GM18870 (cell line): ENCODE measurements around the gene CNTNAP5.

Experiments
- ATAC-seq: cut with Tn5 transposase; IDR thresholded peaks from one replicate; pipeline ENCODE4 v1.9.1; 2021; ENCODE audit warnings: moderate library complexity; ENCODE audit not compliant: unreplicated experiment

The CNTNAP5 gene

DNA sequence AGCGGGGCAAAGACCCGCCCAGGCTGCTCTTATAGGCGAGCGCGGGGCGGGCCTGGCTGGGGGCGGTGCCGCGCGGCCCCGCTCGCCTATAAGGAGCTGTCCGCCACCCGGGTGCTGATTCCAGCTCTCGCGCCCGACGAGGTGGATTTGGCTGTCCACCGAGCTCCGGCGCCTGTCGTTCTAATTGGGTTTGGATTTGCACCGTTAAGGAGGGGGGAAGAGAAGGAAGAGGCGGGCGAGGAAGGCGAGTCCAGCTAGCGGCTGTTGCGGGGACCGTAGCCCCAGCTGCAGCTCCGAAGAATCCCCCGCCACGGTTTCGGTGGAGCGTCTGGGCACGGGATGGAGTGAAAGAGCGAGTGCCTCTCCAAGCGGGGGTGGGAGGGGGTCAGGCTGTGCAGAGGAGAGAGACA is at the start of gene CNTNAP5:
Gene CNTNAP5, plus strand, starts transcription at position 117 of the 410 bp plus-strand sequence. CDS start 364 bp downstream, outside the sequence.
- ATAC-seq, result no peak

DNA sequence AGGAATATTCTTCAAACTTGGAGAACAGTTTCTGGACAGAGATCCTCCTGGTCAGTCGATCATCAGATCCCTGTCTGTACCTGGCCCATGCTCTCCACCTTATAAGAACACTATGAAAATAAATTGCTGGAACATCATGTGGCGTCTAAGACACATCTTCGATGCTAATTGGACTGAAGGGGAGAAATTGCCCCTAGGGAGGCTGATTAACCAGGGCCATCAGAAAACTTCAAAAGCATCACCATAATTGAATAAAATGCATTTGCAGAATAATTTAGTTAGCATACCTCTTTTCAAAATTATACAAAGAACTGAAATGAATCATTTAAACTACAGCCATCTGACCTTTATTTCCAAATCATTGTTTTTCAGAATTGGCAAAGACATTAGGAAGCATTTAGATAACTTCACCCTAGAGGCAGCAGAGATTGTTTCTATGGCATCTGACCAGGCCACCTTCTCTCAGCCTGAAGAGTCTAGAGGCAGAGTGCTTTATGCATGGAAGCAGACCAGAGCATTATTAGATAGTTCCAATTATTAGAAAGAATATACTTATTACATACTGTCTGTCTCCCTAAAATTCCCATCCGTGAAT is 48.9 kb upstream of the CNTNAP5 start:
- no peak for ATAC-seq

DNA sequence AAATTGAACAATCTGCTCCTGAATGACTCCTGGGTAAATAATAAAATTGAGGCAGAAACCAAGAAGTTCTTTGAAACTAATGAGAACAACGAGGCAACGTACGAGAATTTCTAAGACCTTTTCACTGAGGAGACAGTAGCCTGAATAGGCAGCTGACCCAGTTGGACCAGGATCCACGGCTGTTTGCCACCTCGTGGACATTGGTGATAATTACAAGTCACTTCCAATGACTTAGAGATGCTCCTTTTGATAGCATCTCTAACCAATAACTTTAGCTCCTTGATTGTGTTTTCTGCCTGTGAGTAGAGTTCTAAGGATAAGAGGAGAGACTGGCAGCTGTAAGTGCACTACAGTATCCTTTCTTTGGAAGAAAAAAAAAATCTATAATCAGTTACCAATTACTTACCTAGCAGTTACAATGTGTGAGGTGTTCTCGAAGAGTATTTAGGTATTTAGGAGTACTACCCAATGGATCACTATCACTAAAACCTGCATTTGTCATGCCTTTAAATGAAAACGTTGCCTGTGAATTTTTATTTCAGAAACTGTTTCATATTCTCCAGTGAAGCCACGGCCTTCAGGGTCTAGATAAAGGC is 31.3 kb upstream of the CNTNAP5 start:
- ATAC-seq, result peak; percentile 92

DNA sequence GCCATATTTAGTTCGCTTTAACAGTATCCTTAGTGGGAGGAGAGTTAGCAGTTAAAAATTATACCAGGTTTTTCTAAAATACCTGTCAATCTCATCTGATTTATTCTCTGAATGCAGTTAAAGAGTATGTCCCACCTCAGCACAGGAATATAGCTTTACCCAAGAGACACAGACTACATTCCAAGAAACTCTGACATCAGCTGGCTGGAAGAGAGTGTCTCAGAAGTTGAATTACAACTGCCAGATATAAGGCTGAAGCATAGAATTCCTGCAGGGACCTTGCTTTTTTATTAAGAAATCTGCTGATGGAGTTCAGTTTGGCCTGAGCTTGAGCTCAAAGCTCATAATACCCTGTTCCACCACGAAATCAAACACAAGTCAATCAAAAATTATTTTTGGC is 25.4 kb upstream of the CNTNAP5 start:
- no peak for ATAC-seq

DNA sequence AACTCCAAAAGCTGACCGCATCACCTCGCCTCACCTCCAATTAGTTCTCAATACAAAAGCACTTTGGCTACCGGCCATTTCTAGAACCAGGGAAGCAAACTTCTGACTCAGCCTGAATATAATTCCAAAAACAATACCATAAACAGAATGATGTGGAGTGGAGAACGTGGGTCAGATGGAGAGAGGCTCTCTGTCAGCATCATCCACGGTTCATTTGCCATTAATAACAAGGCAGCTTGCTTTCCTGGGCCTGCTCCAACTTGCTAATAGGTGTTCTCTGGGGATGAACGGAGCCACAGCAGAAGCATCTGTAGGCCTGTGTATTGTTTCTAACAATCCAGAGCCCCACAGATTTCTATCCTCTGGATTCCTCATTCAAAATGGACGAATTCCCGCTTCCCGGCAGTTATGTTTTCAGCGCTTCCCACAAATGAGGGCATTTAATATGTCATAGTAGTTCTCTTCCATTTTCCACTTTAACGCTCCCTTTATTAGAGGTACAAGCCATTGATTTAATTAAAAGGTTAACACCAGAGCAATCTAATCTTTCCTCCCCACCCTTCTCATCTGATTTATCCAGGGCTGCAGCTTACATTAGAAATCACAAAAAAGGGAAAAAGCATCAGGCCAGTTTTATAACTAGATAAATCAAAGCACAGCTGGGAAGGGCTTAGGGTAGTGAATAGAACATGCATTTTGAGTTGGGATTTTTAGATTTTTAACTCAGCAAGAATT is 23.2 kb upstream of the CNTNAP5 start:
- no peak for ATAC-seq

DNA sequence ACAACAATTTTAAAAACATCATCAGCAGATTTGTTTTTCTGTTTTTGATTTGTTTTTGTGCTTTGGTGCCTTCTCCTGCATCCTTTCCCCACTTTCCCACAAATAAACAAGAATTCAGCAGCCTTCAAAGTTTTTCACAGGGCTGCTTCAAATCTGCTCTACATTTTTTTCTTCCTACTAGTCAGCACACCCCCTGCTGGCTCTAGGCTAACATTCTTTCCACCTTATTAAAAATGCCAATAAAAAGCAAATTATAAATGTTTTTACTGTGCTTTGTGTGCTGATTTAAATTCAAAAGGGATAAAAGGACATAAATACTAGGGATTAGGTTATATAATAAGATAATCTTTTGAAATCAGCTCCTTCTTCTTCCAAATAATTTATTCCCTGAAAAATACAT is 6.2 kb upstream of the CNTNAP5 start:
- no peak for ATAC-seq

DNA sequence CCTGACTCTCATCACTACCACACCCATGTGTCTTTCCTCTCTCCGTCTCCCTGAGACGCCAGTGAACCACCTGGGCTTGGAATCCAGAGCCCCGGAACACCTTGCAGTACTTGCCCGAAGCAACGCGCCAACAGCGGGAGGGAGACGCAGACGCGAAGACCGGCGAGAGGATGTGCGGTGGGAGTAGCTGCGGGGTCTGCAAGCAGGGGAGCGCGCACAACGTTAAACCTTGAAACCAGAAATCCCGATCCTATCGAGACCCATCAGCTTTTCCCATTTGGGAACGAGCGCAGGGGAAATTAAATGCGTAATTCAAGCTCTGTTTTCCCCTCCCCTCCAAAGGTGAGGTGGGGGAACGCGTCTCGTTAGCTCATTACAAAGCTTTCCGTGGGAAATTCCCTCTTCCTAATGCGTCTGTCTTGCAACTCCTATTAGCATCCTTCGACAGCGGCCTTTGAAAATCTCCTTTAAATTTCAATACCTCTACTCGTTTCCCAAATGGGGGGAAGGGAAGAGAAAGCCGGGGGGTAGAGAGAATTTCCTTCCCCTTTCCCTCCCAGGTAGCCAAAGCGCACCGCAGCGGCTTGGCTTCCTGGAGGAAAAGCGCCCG is 421 bp upstream of the CNTNAP5 start:
- ATAC-seq, result no peak

DNA sequence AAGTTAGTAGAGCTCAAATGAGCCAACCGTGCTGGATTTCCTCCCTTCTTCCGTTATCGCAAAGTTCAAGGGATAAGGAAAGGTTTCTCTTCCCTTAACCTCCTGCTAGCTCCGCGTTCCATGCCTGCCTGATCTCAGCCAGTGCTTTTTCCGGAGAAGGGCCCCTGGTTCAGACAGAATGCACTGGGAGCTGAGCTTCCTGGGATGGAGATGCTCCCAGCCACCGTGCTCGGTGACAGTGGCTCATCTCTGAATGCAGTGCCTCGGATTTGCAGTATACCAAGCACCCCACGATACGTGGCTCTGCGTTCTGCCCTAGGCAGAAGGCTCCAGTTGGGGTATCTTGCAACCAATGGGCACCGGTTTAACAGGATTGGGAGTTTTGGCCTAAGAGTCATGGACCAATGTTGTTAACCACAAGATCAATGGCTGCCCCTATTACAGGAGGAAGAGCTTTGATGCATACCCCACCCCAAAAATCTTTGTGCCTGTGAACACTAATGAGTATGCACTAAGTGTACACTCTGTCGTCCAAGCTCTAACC is 876 bp downstream of the CNTNAP5 start:
- no peak for ATAC-seq

DNA sequence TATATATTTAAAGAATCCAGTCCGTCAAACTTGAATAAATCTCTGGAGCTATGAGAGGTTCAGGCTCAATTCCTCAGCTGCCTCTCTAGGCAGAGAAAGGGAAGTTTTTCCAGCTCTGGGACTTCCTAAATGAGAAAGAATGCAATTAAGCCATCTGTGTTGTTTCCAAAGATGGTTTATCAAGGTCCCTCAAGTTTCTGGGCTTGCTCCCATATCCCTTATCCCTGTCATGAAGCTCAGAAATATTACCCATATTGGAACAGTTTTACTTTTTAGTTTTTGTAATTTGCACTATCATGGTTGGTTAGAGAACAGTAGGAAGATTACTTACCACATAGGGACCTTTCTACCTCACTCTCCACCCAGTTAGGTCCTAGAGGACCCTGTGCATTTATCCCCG is 1.4 kb downstream of the CNTNAP5 start:
- ATAC-seq, result no peak

DNA sequence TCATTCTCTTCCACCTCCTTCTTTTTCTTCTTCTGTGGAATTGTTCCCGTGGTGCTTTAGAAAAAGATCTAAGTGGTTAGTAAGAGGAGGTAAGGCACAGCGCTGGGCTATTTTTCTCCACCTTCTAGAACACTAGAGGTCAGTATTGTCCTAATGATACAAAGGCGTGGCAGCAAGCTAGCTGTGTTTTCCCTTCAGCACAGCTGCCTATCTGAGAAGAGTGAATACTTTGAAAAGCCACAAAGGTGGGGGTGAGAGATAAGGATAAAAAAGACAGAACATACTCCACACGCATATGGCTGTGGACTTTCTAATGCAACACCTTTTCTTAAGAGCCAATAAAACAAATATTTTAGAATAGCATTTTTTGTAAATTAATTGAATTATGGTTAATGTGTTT is 2.1 kb downstream of the CNTNAP5 start:
- ATAC-seq, result peak; percentile 87

DNA sequence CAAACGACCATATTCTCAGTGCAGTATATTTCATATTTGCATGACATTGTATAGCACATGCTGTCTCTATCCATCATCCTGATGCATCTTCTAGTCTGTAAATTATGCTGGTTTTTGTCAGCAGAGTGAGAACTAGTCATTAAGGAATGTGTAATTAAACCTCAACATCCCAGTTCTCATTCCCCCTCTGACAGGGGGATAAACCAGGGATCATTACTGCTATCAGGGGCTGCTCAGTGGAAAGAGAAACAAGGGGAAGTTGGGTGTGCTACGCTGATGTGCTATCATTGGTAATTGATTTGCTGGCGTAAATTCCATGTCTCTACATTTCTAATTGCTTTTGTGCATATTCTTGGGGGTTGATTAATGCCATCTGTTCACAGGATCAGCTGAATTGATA is 7.7 kb downstream of the CNTNAP5 start:
- no peak for ATAC-seq

DNA sequence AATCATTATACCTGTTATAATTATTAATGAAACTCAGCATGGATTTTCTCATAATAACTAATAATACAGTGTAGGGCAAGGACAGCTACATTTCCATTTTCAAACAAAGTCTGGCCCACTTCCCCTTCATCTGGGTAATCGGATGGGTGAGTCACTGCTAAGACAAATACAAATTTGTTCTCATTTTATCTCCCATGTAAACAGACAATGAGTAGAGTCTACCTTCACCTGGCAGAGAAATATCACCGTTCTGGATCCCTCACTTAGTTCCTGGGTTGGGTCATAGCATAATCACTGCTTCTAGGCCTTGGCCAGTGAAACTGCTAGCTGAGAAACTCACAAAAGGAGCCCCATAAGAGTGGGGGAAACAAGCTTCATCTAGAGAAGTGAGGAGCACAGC is 9.2 kb downstream of the CNTNAP5 start:
- no peak for ATAC-seq

DNA sequence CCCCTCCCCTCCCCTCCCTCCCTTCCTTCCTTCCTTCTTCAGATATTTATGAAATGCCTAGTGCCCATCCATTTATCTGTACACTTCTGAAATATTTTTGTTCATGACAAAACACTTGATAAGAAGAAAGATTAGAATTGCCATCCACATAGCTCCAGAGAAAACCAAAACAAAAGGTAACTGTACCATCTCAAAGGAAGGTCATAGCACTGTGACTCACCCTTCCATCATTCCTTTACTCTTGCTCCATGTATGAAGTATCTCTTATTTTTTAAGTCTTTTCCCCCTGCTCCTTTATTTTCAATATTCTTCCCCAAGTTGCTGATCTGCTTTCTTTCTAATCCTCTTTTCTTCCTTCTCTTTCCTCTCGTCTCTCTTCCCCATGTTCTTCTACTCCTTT is 9.9 kb downstream of the CNTNAP5 start:
- no peak for ATAC-seq

DNA sequence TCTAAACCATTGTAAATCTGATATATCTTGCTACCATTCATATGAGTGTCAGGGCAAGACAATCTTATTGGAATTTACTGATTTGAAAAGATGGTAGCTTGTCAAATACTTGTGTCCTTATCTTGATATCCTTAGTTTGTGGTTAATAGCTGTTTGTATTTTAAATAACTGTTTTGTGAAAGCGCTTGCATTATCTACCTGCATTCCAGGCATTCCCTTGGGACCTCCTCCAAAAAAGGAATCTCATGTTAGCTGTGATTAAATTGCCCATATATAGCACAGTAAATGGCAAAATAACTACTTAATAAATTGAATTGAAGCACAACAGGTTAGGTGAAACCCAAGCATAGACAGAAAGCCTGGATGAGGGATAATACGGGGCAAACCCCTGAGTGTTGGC is 13.9 kb downstream of the CNTNAP5 start:
- no peak for ATAC-seq

DNA sequence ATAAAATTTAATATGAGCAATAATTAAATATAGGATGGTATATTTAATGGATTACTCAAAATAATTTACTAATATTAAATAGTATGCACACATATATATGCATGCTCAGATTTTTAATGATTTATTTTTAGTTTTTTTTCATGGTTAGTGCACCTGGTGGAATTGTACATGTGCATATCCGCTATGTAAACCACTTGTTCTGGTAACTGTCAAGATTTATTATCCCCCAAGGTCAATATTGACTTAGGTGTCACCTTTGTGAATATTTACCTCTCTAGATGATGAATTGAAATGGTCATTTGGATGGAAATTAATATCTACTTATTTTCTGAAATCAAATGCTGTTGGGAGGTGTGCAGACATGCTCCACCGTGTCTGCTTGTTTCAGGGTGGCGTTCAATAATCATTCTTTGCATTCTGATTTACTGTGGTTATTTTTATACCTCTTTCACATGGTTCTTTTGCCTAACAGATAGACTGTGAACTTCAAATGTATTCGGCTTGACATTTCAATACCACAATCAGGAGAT is 14.7 kb downstream of the CNTNAP5 start:
- ATAC-seq, result no peak

DNA sequence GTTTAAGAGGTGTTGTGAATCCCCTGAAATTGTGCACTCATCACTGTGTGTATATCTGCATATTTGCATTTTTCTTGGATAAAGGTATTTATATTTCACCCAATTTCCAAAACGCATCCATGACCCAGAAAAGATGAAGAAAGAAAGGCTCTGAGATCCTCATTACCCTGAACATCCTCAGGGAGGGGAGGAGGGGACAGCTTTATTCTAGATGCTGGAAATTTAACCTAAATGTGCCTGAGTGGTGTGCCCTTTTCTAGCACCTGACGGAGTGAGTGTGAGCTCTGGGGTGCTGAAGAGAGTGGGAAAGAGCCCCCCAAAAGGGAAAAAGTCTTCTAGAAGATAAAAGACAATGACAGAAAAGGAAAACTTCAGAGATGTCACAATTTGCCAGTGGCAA is 20.8 kb downstream of the CNTNAP5 start:
- ATAC-seq, result no peak

DNA sequence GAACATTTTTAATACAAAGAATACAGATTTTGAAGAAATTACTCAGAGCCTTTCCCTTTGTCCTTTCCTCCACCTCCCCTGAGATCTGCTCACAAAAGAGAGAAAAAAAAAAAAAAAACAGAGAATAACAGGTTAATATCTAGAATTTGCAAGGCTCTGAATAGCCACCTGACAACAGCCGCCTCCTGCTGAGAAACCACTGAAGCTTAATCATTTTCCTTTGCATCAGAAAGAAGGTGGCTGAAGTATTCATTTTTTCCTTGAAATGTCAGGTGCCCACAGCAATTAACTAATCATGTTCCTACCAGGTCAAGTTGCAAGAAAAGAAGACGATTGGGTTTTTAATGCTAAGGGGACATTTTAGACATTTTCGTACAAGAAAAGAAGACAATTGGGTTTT is 21.2 kb downstream of the CNTNAP5 start:
- ATAC-seq, result no peak

DNA sequence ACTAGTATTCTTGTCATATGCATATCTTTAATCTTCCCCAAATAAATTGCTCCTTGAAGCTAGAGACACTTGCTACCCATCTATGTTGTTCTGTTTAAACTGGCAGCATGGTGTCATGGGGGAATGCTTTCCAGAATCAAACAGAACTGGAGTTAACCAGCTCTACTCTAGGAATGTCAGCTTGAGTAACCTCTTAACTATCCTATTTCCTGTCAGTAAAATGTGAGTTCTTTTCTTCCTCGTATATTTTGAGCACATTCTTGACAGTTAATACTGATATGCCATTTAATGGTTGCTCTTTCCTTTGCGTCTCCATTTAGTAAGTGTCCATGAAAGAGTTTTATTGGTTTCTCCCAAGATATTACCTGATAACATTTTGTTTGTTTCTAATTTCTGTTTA is 23.0 kb downstream of the CNTNAP5 start:
- ATAC-seq, result no peak

DNA sequence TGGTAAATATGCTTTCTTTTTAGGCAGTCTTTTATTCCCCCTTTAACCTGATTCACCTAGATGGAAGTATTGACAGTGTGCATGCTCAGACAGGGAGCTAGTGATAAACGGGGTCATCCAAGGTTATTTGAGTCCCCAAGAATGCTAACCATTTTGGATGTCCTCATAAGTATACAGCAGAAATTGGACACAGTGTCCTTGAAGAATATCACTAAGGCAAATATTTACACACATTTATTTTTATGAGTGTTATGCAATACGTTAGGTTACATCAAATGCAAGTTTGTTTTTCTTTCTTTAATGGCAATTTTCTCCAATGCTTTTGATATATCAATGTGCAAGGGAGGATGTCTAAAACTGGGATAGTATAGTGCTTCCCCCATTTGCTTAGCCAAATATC is 23.6 kb downstream of the CNTNAP5 start:
- no peak for ATAC-seq

DNA sequence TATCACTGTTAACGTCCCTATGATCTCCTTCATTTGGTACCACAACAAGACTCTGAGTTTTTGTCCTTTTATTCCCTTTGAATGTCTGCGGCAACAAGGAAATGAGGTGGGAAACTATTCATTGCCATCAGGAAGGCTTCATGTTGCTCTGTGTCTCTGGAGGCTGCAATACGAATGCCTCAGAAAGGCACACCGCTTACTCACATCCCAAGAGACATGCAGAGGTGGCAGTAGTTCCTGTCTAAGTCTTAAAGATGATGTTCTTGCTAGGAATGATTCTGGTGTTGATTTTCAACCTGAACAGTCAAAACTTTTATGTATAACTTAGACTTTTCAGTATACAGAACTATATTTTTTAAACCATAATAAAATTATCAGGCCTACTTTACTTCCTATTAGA is 24.0 kb downstream of the CNTNAP5 start:
- no peak for ATAC-seq

DNA sequence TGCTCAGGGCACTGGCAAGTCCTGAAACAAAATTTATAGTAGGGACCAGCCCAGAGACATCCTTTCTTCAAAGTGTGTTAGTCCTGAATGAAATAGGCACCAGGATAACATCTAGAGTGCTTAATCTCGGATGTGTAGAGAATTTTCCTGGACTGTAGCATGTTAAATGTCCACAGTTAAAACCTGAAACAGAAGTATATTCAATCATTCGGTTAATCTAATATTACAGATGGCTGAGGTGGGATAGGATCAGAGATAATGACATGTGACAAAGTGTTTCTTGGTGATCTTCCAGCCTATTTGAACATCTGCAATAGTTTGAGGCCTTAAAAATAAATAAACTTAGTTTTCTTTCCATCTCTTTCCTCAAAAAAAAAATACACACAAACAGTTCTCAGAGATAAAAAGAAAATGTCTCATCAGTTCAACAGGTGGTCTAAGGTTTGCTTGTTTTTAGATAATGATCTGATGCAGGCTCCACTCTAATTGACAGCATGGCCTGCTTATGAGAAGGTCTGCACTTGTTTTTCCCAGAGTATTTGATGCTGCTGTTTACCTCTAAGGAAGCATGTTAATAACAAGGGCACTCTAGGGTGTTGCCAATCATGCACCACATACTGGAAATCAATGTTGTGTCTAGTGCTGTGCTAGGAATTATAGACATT is 25.9 kb downstream of the CNTNAP5 start:
- no peak for ATAC-seq
